Endothelial cell of umbilical vein (primary cell): ENCODE results near the gene HAPLN1. TPM values are rescaled to one million over a fixed set of nuclear protein-coding genes. Genes with fewer than 3 reads are reported as not detected.

Experiments
- BruUV-seq: library from RNA; stranded (reverse); fragments of 400-500 nt; replicated peaks from 2 replicates; lab custom pipeline; 2021; lab: Mats Ljungman, UMichigan
- CTCF ChIA-PET: fragments of 300-600, 350-600 bp; sonication (Branson Sonifier 250); formaldehyde crosslinking; loops from one replicate; lab custom pipeline; 2021; ENCODE audit warnings: antibody characterized with exemption, inconsistent platforms; lab: Charles Lee
- POLR2A ChIA-PET: fragments of 300-600, 350-600 bp; sonication (Branson Sonifier 250); formaldehyde crosslinking; loops from one replicate; lab custom pipeline; 2021; ENCODE audit warnings: antibody characterized with exemption, inconsistent platforms; lab: Charles Lee
- DNase-seq: peaks from one replicate; pipeline ENCODE4 v3.0.0-alpha.2; 2011; ENCODE audit warnings: low read depth, low spot score
- FAIRE-seq: peaks from 2 replicates; lab custom pipeline; 2011; peaks lifted over from hg19 to GRCh38; lab: Jason Lieb, UNC
- H2AFZ ChIP-seq: 2 replicates; pipeline ENCODE4 v1.6.0; 2012; ENCODE audit warnings: low read depth, low read length, control low read depth, inconsistent platforms
- H3K27ac ChIP-seq: 2 replicates; pipeline ENCODE4 v1.5.1; 2011; ENCODE audit warnings: low read depth, mild to moderate bottlenecking, control low read depth, low read length, moderate library complexity; ENCODE audit not compliant: insufficient read depth
- H3K27me3 ChIP-seq, 2 experiments: 2 replicates each; pipeline versions ENCODE4 v1.6.0 to v1.6.1; 2011; ENCODE audit warnings: low read length in 2 of 2, mixed read lengths in 1 of 2; ENCODE audit not compliant: control insufficient read depth in 2 of 2, insufficient read depth in 2 of 2
- H3K36me3 ChIP-seq, 2 experiments: 2 replicates in 1 of 2; 3 replicates in 1 of 2; pipeline ENCODE4 v1.5.1; 2011; ENCODE audit warnings: low read length in 2 of 2, mild to moderate bottlenecking in 1 of 2, moderate library complexity in 1 of 2; ENCODE audit not compliant: control insufficient read depth in 2 of 2, insufficient read depth in 2 of 2; ENCODE audit errors: extremely low read depth in 1 of 2
- H3K4me1 ChIP-seq: 3 replicates; pipeline ENCODE4 v1.5.1; 2011; ENCODE audit warnings: mild to moderate bottlenecking, low read length; ENCODE audit not compliant: control insufficient read depth, insufficient read depth; ENCODE audit errors: extremely low read depth
- H3K4me2 ChIP-seq: 2 replicates; pipeline ENCODE4 v1.6.1; 2011; ENCODE audit warnings: low read length, control low read depth, mixed read lengths; ENCODE audit not compliant: insufficient read depth
- H3K4me3 ChIP-seq, 3 experiments: fragments of 200-600 bp in 1 of 3; sonication (generic), shearing (Covaris generic) in 1 of 3; replicated peaks in 1 of 3; 2 replicates each; pipeline ENCODE4 v1.5.1; 2011 to 2016; ENCODE audit warnings: control low read depth in 3 of 3, low read length in 3 of 3, mild to moderate bottlenecking in 2 of 3, inconsistent platforms in 1 of 3, low read depth in 1 of 3, moderate library complexity in 1 of 3; ENCODE audit not compliant: insufficient read depth in 1 of 3
- H3K79me2 ChIP-seq: 2 replicates; pipeline ENCODE4 v1.6.0; 2012; ENCODE audit warnings: low read length, inconsistent platforms; ENCODE audit not compliant: control insufficient read depth, insufficient read depth
- H3K9ac ChIP-seq: replicated peaks from 2 replicates; pipeline ENCODE3; 2011; ENCODE audit warnings: low read length, control low read depth; ENCODE audit not compliant: insufficient read depth; ENCODE audit errors: extremely low read depth
- H3K9me1 ChIP-seq: replicated peaks from 3 replicates; pipeline ENCODE4 v1.6.0; 2011; ENCODE audit warnings: mild to moderate bottlenecking, low read length; ENCODE audit not compliant: control insufficient read depth, insufficient read depth; ENCODE audit errors: extremely low read depth
- H3K9me3 ChIP-seq: replicated peaks from 2 replicates; pipeline ENCODE4 v1.5.1; 2012; ENCODE audit warnings: low read length, inconsistent platforms; ENCODE audit not compliant: control insufficient read depth, insufficient read depth
- H4K20me1 ChIP-seq: replicated peaks from 2 replicates; pipeline ENCODE3; 2011; ENCODE audit warnings: mild to moderate bottlenecking, low read length; ENCODE audit not compliant: control insufficient read depth, insufficient read depth; ENCODE audit errors: extremely low read depth
- EZH2 ChIP-seq: IDR thresholded peaks from 2 replicates; pipeline ENCODE4 v1.6.1; 2012; ENCODE audit warnings: borderline replicate concordance, low read depth, mild to moderate bottlenecking, moderate library complexity, low read length, inconsistent platforms; ENCODE audit not compliant: severe bottlenecking
- FOS ChIP-seq: IDR thresholded peaks from 2 replicates; pipeline ENCODE4 v1.6.1; 2011; ENCODE audit warnings: mild to moderate bottlenecking, low read length, moderate library complexity, borderline replicate concordance; ENCODE audit not compliant: insufficient read depth
- GATA2 ChIP-seq: IDR thresholded peaks from 2 replicates; pipeline ENCODE4 v1.7.0; 2011; ENCODE audit warnings: low read depth, mild to moderate bottlenecking, moderate library complexity, mixed read lengths, low read length; ENCODE audit not compliant: insufficient read length, insufficient read depth
- JUN ChIP-seq: IDR thresholded peaks from 2 replicates; pipeline ENCODE4 v1.6.1; 2011; ENCODE audit warnings: borderline replicate concordance, low read depth; ENCODE audit not compliant: insufficient read length, insufficient read depth
- MYC ChIP-seq: IDR thresholded peaks from one replicate; pipeline ENCODE4 v1.6.1; 2011; ENCODE audit warnings: mild to moderate bottlenecking, low read depth, low read length
- POLR2A ChIP-seq: IDR thresholded peaks from 2 replicates; pipeline ENCODE4 v1.6.1; 2012; ENCODE audit warnings: low read depth, mild to moderate bottlenecking, control low read depth, low read length
- POLR2AphosphoS5 ChIP-seq: IDR thresholded peaks from 2 replicates; pipeline ENCODE4 v1.6.1; 2012; ENCODE audit warnings: low read depth, mild to moderate bottlenecking, control low read depth, low read length, moderate library complexity; ENCODE audit not compliant: insufficient read depth
- dilution Hi-C: fragments of 300-500 bp; cut with MboI; formaldehyde crosslinking; loops from one replicate; pipeline ENCODE4 v1.15.0; 2019; ENCODE audit warnings: low sequenced_read_pairs; ENCODE audit not compliant: extremely low pct_ligation_motif_present
- intact Hi-C: fragments of 100-400 bp; cut with micrococcal nuclease; formaldehyde crosslinking; loops from one replicate; pipeline ENCODE4 v1.10.0; 2022
- polyA plus RNA-seq, 4 experiments: library from polyadenylated mRNA; depleted of rRNA in 3 of 4; stranded (reverse) in 3 of 4; unstranded in 1 of 4; fragments of >200 nt; gene quantifications; 2 replicates each; pipeline versions ENCODE4 v1.2.1 to v1.2.3, GENCODE V29; 2011 to 2012; ENCODE audit warnings: missing spikeins in 1 of 4
- total RNA-seq: library from RNA; stranded (reverse); gene quantifications from 2 replicates; pipeline ENCODE4 v1.2.3, GENCODE V29; 2021
- TF ChIP-seq, protein P1 (sequence below), 2 donors: IDR thresholded peaks; 1 replicate in 1 of 2; 2 replicates in 1 of 2; pipeline ENCODE4 v1.5.1; 2011; ENCODE audit warnings: low read length in 2 of 2, mild to moderate bottlenecking in 2 of 2, moderate library complexity in 2 of 2, control low read depth in 1 of 2, inconsistent platforms in 1 of 2, low read depth in 1 of 2; ENCODE audit not compliant: insufficient read depth in 1 of 2; ENCODE audit errors: extremely low read depth in 1 of 2
- TF ChIP-seq, protein P2 (sequence below): IDR thresholded peaks from 2 replicates; pipeline ENCODE4 v1.6.1; 2011; ENCODE audit not compliant: insufficient read depth, insufficient read length

The HAPLN1 gene
- total and polyA plus RNA-seq, 2 donors (not counting 3 experiments of a cell fraction or from before 2014, with no cell fraction given), result 0.04 TPM; not detected in 1

GRCh38 chr5:83654427-83654994 is 66.1 kb downstream of the HAPLN1 start:
- Histone ChIP-seq H3K27me3 (no peaks in the 10 kb centered on the region), H3K79me2 (no peaks in the 10 kb centered on the region), H3K4me2 (no peak overlapping the region), H3K9me3 (no peaks in the 10 kb centered on the region), H3K9me1 (no peaks in the 10 kb centered on the region), H3K4me3 (no peak overlapping the region), H3K9ac (no peak overlapping the region), H3K36me3 (no peaks in the 10 kb centered on the region), H4K20me1 (no peaks in the 10 kb centered on the region), H3K4me1 (no peaks in the 10 kb centered on the region), H3K27ac (no peak overlapping the region), H2AFZ (no peak overlapping the region)
- ChIA-PET CTCF (interaction anchor here (0.5 kb wide), 1 partner anchor 14 kb away, joined by 3 read pairs; no protein-coding TSS in a partner anchor), POLR2A (no interaction called here)
- BruUV-seq, result no TSS peak
- intact Hi-C loops, result no loop called here
- TF ChIP-seq MYC (no peak), JUN (no peak), GATA2 (no peak), POLR2A (no peak)
- dilution Hi-C loops, result no loop called here
- DNase-seq (no peak), FAIRE-seq (no peak)

DNA sequence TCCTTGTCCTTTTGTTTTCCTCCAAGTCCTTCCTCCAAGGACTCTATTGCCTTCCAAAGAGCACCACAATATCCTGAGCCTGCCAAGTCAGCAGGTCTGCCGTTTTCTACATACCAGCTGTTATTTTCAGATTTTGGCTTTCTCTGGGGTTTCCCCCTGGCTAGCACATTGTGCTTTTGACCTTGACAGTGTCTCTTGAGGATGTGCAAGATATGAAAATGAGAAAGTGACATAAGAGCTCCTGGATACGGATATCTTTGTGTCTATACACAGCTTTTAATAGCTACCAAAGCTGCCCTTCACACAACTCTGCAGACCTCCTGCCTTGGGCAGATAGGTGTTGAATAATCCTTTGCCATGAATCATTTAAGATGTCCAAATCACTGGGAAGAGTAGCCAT is 67.0 kb downstream of the HAPLN1 start:
- H3K4me3 ChIP-seq, result no peak overlapping the region
- no peaks in the 10 kb centered on the region for H3K9me1 ChIP-seq
- no peaks in the 10 kb centered on the region for H4K20me1 ChIP-seq
- H3K9ac ChIP-seq, result no peak overlapping the region
- H3K79me2 ChIP-seq, result no peaks in the 10 kb centered on the region
- H3K36me3 ChIP-seq, result no peaks in the 10 kb centered on the region
- no peak overlapping the region for H3K27ac ChIP-seq
- CTCF ChIA-PET, result no interaction called here
- no peak overlapping the region for H2AFZ ChIP-seq
- POLR2A ChIA-PET, result no interaction called here
- TF ChIP-seq POLR2A, result no peak
- no peak for TF ChIP-seq MYC
- no peak for TF ChIP-seq GATA2
- no peak for TF ChIP-seq POLR2AphosphoS5
- no peak for TF ChIP-seq EZH2
- TF ChIP-seq, protein P1, sequence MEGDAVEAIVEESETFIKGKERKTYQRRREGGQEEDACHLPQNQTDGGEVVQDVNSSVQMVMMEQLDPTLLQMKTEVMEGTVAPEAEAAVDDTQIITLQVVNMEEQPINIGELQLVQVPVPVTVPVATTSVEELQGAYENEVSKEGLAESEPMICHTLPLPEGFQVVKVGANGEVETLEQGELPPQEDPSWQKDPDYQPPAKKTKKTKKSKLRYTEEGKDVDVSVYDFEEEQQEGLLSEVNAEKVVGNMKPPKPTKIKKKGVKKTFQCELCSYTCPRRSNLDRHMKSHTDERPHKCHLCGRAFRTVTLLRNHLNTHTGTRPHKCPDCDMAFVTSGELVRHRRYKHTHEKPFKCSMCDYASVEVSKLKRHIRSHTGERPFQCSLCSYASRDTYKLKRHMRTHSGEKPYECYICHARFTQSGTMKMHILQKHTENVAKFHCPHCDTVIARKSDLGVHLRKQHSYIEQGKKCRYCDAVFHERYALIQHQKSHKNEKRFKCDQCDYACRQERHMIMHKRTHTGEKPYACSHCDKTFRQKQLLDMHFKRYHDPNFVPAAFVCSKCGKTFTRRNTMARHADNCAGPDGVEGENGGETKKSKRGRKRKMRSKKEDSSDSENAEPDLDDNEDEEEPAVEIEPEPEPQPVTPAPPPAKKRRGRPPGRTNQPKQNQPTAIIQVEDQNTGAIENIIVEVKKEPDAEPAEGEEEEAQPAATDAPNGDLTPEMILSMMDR (IDR thresholded peaks at IDR 0.05; ENCODE audit: extremely low read depth in 1 of 2, insufficient read depth in 1 of 2, low read depth in 1 of 2, low read length in 2 of 2), result no peak
- TF ChIP-seq, protein P2, sequence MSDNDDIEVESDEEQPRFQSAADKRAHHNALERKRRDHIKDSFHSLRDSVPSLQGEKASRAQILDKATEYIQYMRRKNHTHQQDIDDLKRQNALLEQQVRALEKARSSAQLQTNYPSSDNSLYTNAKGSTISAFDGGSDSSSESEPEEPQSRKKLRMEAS, result no peak
- no peak for TF ChIP-seq FOS
- no peak for TF ChIP-seq JUN
- dilution Hi-C loops (no loop called here), intact Hi-C loops (no loop called here)
- no peaks in the 10 kb centered on the region for H3K9me3 ChIP-seq
- H3K27me3 ChIP-seq, result no peaks in the 10 kb centered on the region
- no peaks in the 10 kb centered on the region for H3K4me1 ChIP-seq
- no peak for FAIRE-seq
- no peak for DNase-seq
- no TSS peak for BruUV-seq
- H3K4me2 ChIP-seq, result no peak overlapping the region
